ENCODE results near the gene MEGF11.

Gene MEGF11

GRCh38 chr15:65957451-65957850, 296.1 kb downstream of the MEGF11 start:
- DNase-seq: no peak

- DNase-seq: no peak
These were observed 296.7 kb downstream of the MEGF11 start for GRCh38 chr15:65956899-65957298.

- DNase-seq: no peak
These were observed 297.2 kb downstream of the MEGF11 start for GRCh38 chr15:65956307-65956706.

- no peak for DNase-seq
These were observed 299.2 kb downstream of the MEGF11 start for GRCh38 chr15:65954289-65954741.

GRCh38 chr15:65953622-65954021, 299.9 kb downstream of the MEGF11 start:
- DNase-seq: no peak

GRCh38 chr15:65952391-65953053, 301.0 kb downstream of the MEGF11 start:
- no peak for DNase-seq

GRCh38 chr15:65951007-65951406, 302.5 kb downstream of the MEGF11 start:
- no peak for DNase-seq

- DNase-seq: no peak
These were observed 304.1 kb downstream of the MEGF11 start for GRCh38 chr15:65949491-65949890.

- no peak for DNase-seq
These were observed 304.5 kb downstream of the MEGF11 start for GRCh38 chr15:65949011-65949410.

- DNase-seq: no peak
These were observed 305.2 kb downstream of the MEGF11 start for GRCh38 chr15:65948383-65948782.

- DNase-seq: no peak
These were observed 306.5 kb downstream of the MEGF11 start for GRCh38 chr15:65947041-65947440.

GRCh38 chr15:65945616-65946015, 307.9 kb downstream of the MEGF11 start:
- no peak for DNase-seq

- no peak for DNase-seq
These were observed 309.1 kb downstream of the MEGF11 start for GRCh38 chr15:65944404-65944803.

GRCh38 chr15:65942436-65942835, 311.1 kb downstream of the MEGF11 start:
- DNase-seq: no peak

GRCh38 chr15:65940618-65940909, 313.0 kb downstream of the MEGF11 start:
- DNase-seq: no peak

GRCh38 chr15:65939901-65940617, 313.5 kb downstream of the MEGF11 start:
- DNase-seq: no peak

- DNase-seq: no peak
These were observed 314.9 kb downstream of the MEGF11 start for GRCh38 chr15:65938604-65939003.

GRCh38 chr15:65937476-65937875, 316.1 kb downstream of the MEGF11 start:
- no peak for DNase-seq

GRCh38 chr15:65937054-65937453, 316.5 kb downstream of the MEGF11 start:
- DNase-seq: no peak

- DNase-seq: no peak
These were observed 317.3 kb downstream of the MEGF11 start for GRCh38 chr15:65936282-65936681.

GRCh38 chr15:65935391-65935790, 318.2 kb downstream of the MEGF11 start:
- no peak for DNase-seq

- no peak for DNase-seq
These were observed 322.3 kb downstream of the MEGF11 start for GRCh38 chr15:65931221-65931620.

GRCh38 chr15:65930134-65930533, 323.4 kb downstream of the MEGF11 start:
- no peak for DNase-seq

- no peak for DNase-seq
These were observed 324.0 kb downstream of the MEGF11 start for GRCh38 chr15:65929573-65929972.

- DNase-seq: no peak
These were observed 326.0 kb downstream of the MEGF11 start for GRCh38 chr15:65927545-65927944.
